Calu3 (cell line): Measurements from ENCODE around the gene WFDC9. TPM values are rescaled to one million over a fixed set of nuclear protein-coding genes. Genes with fewer than 3 reads are reported as not detected.

Experiments
- BruUV-seq: library from RNA; stranded (reverse); fragments of 400-500 nt; replicated peaks from 2 replicates; lab custom pipeline; 2021; lab: Mats Ljungman, UMichigan
- CTCF ChIA-PET: fragments of 300-600 bp; sonication (Branson Sonifier 250); formaldehyde crosslinking; loops from one replicate; lab custom pipeline; 2022; ENCODE audit warnings: antibody characterized with exemption; lab: Charles Lee
- DNase-seq: peaks from one replicate; pipeline ENCODE4 v3.0.0; 2022
- H3K27ac Mint-ChIP-seq: one replicate; pipeline ENCODE4 v1.8.0; 2022; ENCODE audit warnings: mixed read lengths; ENCODE audit not compliant: unreplicated experiment
- H3K27me3 Mint-ChIP-seq: one replicate; pipeline ENCODE4 v1.8.0; 2022; ENCODE audit warnings: mixed read lengths; ENCODE audit not compliant: unreplicated experiment
- H3K36me3 Mint-ChIP-seq: one replicate; pipeline ENCODE4 v1.8.0; 2022; ENCODE audit warnings: mild to moderate bottlenecking, moderate library complexity, mixed read lengths; ENCODE audit not compliant: insufficient read depth, unreplicated experiment
- H3K4me1 Mint-ChIP-seq: one replicate; pipeline ENCODE4 v1.8.0; 2022; ENCODE audit warnings: mild to moderate bottlenecking, low read depth, mixed read lengths; ENCODE audit not compliant: unreplicated experiment
- H3K4me3 Mint-ChIP-seq: one replicate; pipeline ENCODE4 v1.8.0; 2022; ENCODE audit warnings: mild to moderate bottlenecking, low read depth, moderate library complexity, mixed read lengths; ENCODE audit not compliant: unreplicated experiment
- H3K9me3 Mint-ChIP-seq: one replicate; pipeline ENCODE4 v1.8.0; 2022; ENCODE audit warnings: low read depth, mixed read lengths; ENCODE audit not compliant: unreplicated experiment
- CTCF ChIP-seq: fragments of 200-600 bp; IDR thresholded peaks from one replicate; pipeline ENCODE4 v1.8.0; 2022; ENCODE audit warnings: antibody characterized with exemption; ENCODE audit not compliant: unreplicated experiment
- intact Hi-C: fragments of 100-400 bp; cut with micrococcal nuclease; formaldehyde crosslinking; loops from one replicate; pipeline ENCODE4 v1.10.0; 2022; ENCODE audit not compliant: unreplicated experiment
- total RNA-seq: library from RNA; stranded (reverse); gene quantifications from 2 replicates; pipeline ENCODE4 v1.2.3, GENCODE V29; 2022

WFDC9 gene
- total RNA-seq, 1 experiment from 2014 or later = not detected

DNA sequence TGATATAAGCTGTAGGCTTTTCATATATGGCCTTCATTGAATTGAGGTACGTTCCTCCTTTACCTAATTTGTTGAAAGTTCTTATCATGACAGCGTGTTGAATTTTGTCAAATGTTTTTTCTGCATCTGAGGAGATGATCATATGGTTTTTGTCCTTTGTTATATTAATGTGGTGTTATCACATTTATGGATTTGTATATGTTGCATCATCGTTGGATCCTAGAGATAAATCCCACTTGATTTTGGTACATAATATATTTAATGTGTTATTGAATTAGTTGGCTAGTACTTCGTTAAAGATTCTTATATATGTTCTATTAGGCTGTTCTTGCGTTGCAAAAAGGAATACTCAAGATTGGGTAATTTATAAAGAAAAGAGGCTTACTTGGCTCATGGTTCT, 8.6 kb upstream of the WFDC9 start:
- Mint-ChIP-seq H3K9me3 (no peaks in the 10 kb centered on the region), H3K36me3 (no peaks in the 10 kb centered on the region), H3K4me1 (no peaks in the 10 kb centered on the region), H3K27me3 (peaks cover 42% of the 10 kb centered on the region), H3K27ac (no peak overlapping the region), H3K4me3 (no peak overlapping the region)
- DNase-seq = no peak
- TF ChIP-seq CTCF = no peak
- CTCF ChIA-PET = no interaction called here
- BruUV-seq = no TSS peak
- intact Hi-C loops = no loop called here

DNA sequence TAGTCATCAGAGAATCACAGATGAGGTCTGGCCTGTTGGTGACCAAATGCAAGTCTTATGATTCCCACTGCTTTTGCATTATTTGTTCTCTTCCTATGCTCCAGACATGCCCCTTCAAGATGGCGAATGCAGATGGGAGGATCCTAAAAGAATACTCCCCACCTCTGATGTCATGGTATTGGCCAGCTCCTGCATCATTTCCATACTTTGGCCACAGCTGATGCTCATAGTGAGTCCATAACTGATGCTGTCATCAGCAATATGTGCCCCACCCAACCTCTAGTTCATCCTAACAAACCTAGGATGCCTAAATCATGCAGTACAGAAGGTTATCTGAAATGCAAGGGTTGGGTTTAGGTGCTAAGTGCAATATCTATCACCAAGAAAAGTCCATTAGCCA, 5.4 kb upstream of the WFDC9 start:
- no peak for DNase-seq
- CTCF ChIA-PET = no interaction called here
- Mint-ChIP-seq H3K9me3 (no peaks in the 10 kb centered on the region), H3K4me1 (no peaks in the 10 kb centered on the region), H3K36me3 (no peaks in the 10 kb centered on the region), H3K27ac (no peak overlapping the region), H3K27me3 (peaks cover 61% of the 10 kb centered on the region), H3K4me3 (no peak overlapping the region)
- TF ChIP-seq CTCF = no peak
- intact Hi-C loops = no loop called here
- BruUV-seq = no TSS peak

DNA sequence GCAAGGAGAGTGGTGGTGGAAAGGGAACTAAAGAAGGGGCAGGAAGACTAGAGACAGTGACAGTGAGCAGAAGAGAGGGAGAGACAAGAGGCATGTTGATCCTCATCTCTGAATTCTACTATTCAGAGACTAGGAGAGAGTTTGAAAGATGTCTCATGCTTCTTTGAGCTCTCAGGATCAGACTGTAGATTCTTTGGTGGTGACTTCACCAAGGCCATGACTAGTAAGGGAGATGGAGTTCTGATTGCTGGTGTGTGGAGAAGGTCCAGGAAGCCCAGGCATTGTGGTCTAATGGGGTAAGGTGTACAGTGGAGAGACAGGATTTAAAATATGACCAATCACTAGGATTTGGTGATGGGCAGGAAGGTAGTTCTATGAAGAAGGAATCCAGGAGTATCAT, 713 bp downstream of the WFDC9 start:
- Mint-ChIP-seq H3K4me1 (no peaks in the 10 kb centered on the region), H3K27ac (no peak overlapping the region), H3K4me3 (no peak overlapping the region), H3K9me3 (no peaks in the 10 kb centered on the region), H3K36me3 (no peaks in the 10 kb centered on the region), H3K27me3 (peaks cover 58% of the 10 kb centered on the region)
- CTCF ChIA-PET = interaction anchor here (1.3 kb wide), 1 partner anchor 76 kb away, joined by 3 read pairs; no protein-coding TSS in a partner anchor
- no TSS peak for BruUV-seq
- no peak for DNase-seq
- intact Hi-C loops = no loop called here
- TF ChIP-seq CTCF = no peak

DNA sequence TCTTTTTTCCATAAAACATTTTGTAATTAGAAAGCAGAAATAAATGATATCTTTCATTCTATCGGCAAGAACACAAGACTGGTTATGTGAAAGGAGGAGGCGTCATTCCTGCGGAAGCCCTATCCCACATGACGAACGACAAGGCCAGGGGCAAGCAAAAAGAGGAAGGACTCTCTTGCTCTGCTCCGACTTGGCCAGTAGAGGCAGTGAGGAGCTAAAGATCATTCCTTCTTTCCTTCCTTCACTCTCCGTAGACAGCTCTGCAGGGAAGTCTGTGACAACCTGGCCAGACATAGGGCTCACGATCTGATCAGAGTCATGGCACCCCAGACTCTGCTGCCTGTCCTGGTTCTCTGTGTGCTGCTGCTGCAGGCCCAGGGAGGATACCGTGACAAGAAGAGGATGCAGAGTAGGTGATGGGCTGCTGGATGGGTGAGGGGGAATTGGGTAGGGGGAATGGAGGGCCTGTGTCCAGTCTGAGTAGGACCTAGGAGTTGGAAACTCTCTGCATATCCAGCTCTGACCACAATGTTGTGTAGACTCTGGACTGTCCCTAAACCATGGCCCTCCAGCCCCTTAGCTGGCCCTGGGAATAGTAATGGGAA, 1.5 kb downstream of the WFDC9 start, which contains the start of gene WFDC10A:
Gene WFDC10A (plus strand): TSS at position 244 of the 605 bp plus-strand sequence. CDS start 75 bp downstream, at position 319.
- intact Hi-C loops = loop anchor here (10.0 kb wide), 2 partner anchors 145 to 175 kb away; no protein-coding TSS in a partner anchor
- no peak within 1 kb of the TSS for H3K27ac Mint-ChIP-seq
- no TSS peak for BruUV-seq

More for the DNA sequence above, 1.5 kb downstream of the WFDC9 start, which contains the start of gene WFDC10A:
- Mint-ChIP-seq H3K27me3 (peaks cover 55% of the 10 kb centered on the region), H3K4me3 (no peak within 1 kb of the TSS), H3K4me1 (no peaks in the 10 kb centered on the region), H3K36me3 (no peaks in the 10 kb centered on the region), H3K9me3 (no peaks in the 10 kb centered on the region)
- TF ChIP-seq CTCF = peak; percentile 79
- CTCF ChIA-PET = interaction anchor here (0.7 to 2.9 kb wide), 9 partner anchors 11 to 256 kb away, joined by 3 to 15 read pairs (median 4); partner anchors contain the start of gene WFDC2
- DNase-seq = peak; percentile 75
